Uterus (tissue), 2 donors: ENCODE measurements around the gene KRTAP23-1.

ENCODE experiments used
- POLR2A ChIP-seq, 2 donors: fragments of 450-650 bp; IDR thresholded peaks; one replicate each; pipeline ENCODE4 v1.6.1; 2016; ENCODE audit warnings: antibody characterized with exemption in 2 of 2, mild to moderate bottlenecking in 1 of 2, moderate library complexity in 1 of 2
- TF ChIP-seq, protein P1 (sequence below), 4 experiments: fragments of 200-600 bp in 2 of 4; fragments of 450-650 bp in 2 of 4; sonication (generic) in 2 of 4; IDR thresholded peaks; one replicate each; pipeline ENCODE4 v1.5.1; 2016 to 2019; ENCODE audit warnings: antibody characterized with exemption in 4 of 4, mild to moderate bottlenecking in 2 of 4, moderate library complexity in 1 of 4

DNA sequence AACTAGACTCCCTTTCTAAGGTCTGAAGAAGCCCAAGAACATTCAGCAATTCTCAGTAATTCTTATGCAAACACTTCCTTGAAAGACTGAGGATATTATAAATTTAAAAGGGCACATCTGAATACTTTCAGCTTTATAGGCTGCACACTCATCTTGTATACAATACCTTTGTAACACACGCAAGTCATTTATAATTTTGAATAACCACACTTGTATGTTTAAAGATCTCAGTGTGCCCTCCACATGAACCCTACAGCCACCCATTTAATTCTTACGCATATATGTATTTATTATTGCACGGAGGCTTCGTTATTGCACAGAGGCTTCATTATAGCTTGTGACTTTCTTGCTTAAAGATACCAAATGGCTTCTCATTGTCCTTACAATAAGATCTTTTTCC lies 9.7 kb downstream of the KRTAP23-1 start:
- TF ChIP-seq, protein P1, sequence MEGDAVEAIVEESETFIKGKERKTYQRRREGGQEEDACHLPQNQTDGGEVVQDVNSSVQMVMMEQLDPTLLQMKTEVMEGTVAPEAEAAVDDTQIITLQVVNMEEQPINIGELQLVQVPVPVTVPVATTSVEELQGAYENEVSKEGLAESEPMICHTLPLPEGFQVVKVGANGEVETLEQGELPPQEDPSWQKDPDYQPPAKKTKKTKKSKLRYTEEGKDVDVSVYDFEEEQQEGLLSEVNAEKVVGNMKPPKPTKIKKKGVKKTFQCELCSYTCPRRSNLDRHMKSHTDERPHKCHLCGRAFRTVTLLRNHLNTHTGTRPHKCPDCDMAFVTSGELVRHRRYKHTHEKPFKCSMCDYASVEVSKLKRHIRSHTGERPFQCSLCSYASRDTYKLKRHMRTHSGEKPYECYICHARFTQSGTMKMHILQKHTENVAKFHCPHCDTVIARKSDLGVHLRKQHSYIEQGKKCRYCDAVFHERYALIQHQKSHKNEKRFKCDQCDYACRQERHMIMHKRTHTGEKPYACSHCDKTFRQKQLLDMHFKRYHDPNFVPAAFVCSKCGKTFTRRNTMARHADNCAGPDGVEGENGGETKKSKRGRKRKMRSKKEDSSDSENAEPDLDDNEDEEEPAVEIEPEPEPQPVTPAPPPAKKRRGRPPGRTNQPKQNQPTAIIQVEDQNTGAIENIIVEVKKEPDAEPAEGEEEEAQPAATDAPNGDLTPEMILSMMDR (IDR thresholded peaks at IDR 0.05): no peak
- TF ChIP-seq POLR2A (IDR thresholded peaks at IDR 0.05): no peak
